DND-41 (cell line): ENCODE data around the gene NANOS3.

ENCODE experiments used
- EZH2 ChIP-seq: IDR thresholded peaks from 3 replicates; pipeline ENCODE4 v1.6.1; 2012; ENCODE audit warnings: borderline replicate concordance, low read depth, mild to moderate bottlenecking, moderate library complexity, low read length, inconsistent platforms; ENCODE audit not compliant: severe bottlenecking
- TF ChIP-seq, protein P1 (sequence below): IDR thresholded peaks from 2 replicates; pipeline ENCODE4 v1.5.1; 2012; ENCODE audit warnings: borderline replicate concordance, low read length, moderate library complexity, mild to moderate bottlenecking; ENCODE audit not compliant: poor library complexity, severe bottlenecking; ENCODE audit errors: extremely low read depth

DNA sequence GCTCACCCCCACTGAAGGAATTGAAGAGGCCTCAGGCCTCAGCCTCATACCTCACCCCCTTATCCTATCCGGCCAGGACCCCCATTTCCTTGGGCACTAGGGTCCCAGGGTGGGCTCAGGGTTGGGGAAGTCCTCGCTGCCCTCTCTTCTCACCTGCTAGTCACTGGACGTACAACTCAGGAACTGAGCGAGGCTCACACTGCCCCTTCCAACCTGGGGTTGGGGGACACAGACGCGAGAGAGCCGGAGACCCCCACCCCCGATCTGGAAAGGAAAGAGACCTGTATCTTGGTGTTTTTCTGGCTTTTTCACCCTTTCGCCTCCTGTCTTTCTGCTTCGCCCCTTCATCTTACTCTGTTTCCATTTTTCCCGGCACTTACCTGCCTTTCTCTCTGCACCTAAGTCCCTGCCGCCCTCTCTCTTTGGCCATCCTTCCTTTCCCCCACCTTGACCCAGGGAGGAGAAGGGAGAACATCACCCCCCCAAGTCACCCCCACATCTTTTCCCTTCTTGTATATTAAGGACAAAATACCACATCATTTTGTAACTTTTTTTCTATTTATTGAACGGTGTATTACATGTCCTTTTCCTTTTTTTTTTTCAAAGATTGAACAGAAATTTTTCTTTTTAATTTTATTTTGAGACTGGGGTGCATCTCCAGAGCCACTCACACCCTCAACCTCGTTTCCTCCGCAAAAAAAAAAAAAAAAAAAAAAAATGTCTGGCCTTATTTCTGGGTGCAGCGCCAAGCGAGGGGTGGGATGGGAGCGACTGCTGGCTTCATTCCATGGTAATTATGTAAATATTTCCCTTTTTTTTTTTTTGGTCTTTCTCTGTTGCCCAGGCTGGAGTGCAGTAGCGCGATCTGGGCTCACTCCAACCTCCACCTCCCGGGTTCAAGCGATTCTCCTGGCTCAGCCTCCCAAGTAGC is 45.1 kb upstream of the NANOS3 start:
- TF ChIP-seq, protein P1, sequence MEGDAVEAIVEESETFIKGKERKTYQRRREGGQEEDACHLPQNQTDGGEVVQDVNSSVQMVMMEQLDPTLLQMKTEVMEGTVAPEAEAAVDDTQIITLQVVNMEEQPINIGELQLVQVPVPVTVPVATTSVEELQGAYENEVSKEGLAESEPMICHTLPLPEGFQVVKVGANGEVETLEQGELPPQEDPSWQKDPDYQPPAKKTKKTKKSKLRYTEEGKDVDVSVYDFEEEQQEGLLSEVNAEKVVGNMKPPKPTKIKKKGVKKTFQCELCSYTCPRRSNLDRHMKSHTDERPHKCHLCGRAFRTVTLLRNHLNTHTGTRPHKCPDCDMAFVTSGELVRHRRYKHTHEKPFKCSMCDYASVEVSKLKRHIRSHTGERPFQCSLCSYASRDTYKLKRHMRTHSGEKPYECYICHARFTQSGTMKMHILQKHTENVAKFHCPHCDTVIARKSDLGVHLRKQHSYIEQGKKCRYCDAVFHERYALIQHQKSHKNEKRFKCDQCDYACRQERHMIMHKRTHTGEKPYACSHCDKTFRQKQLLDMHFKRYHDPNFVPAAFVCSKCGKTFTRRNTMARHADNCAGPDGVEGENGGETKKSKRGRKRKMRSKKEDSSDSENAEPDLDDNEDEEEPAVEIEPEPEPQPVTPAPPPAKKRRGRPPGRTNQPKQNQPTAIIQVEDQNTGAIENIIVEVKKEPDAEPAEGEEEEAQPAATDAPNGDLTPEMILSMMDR = no peak
- TF ChIP-seq EZH2 = no peak
